Panc1 (cell line): Measurements from ENCODE around the gene TBXT. TPM values are rescaled to one million over a fixed set of nuclear protein-coding genes. Genes with fewer than 3 reads are reported as not detected.

Experiments
- ATAC-seq: fragments of 200-7000 bp; cut with Tn5 transposase; 2 replicates; pipeline ENCODE4 v1.9.1; 2020; ENCODE audit warnings: mild to moderate bottlenecking, moderate library complexity
- BruUV-seq: library from RNA; stranded (reverse); fragments of 400-500 nt; replicated peaks from 2 replicates; lab custom pipeline; 2021; lab: Mats Ljungman, UMichigan
- CTCF ChIA-PET: fragments of 300-600 bp; sonication (Branson Sonifier 250); formaldehyde crosslinking; loops from one replicate; lab custom pipeline; 2022; ENCODE audit warnings: antibody characterized with exemption; lab: Charles Lee
- POLR2A ChIA-PET: fragments of 300-600 bp; sonication (Branson Sonifier 250); formaldehyde crosslinking; loops from one replicate; lab custom pipeline; 2022; ENCODE audit warnings: antibody characterized with exemption; lab: Charles Lee
- DNase-seq: peaks from one replicate; pipeline ENCODE4 v3.0.0-alpha.2; 2010; ENCODE audit warnings: low read depth, low spot score
- H3K27ac ChIP-seq: 2 replicates; pipeline ENCODE4 v1.5.1; 2011; ENCODE audit warnings: mild to moderate bottlenecking, low read length, inconsistent platforms
- H3K27me3 ChIP-seq: fragments of 200-500 bp; sonication (Bioruptor generic); 2 replicates; pipeline ENCODE4 v1.6.0; 2014; ENCODE audit warnings: low read length, inconsistent platforms; ENCODE audit not compliant: control insufficient read depth, insufficient read depth
- H3K36me3 ChIP-seq: fragments of 200-500 bp; sonication (Bioruptor generic); 2 replicates; pipeline ENCODE4 v1.5.1; 2014; ENCODE audit warnings: inconsistent platforms, mild to moderate bottlenecking, low read length, moderate library complexity; ENCODE audit not compliant: control insufficient read depth, insufficient read depth
- H3K4me1 ChIP-seq: 2 replicates; pipeline ENCODE4 v1.5.1; 2011; ENCODE audit warnings: inconsistent platforms, mild to moderate bottlenecking, low read length, moderate library complexity; ENCODE audit not compliant: control insufficient read depth, insufficient read depth
- H3K4me3 ChIP-seq, 2 experiments: 2 replicates each; pipeline ENCODE4 v1.5.1; 2011 to 2012; ENCODE audit warnings: low read depth in 2 of 2, low read length in 2 of 2, mild to moderate bottlenecking in 2 of 2, inconsistent platforms in 1 of 2, moderate library complexity in 1 of 2
- H3K9me3 ChIP-seq: fragments of 200-500 bp; sonication (Bioruptor generic); 2 replicates; pipeline ENCODE4 v1.5.1; 2014; ENCODE audit warnings: low read depth, mild to moderate bottlenecking, inconsistent platforms, low read length, moderate library complexity; ENCODE audit not compliant: control insufficient read depth, insufficient read depth
- CTCF ChIP-seq: fragments of 450-650 bp; IDR thresholded peaks from 2 replicates; pipeline ENCODE4 v1.5.1; 2017; ENCODE audit warnings: mild to moderate bottlenecking
- POLR2AphosphoS5 ChIP-seq: IDR thresholded peaks from 2 replicates; pipeline ENCODE4 v1.6.1; 2012; ENCODE audit warnings: mild to moderate bottlenecking, low read depth, low read length, moderate library complexity
- REST ChIP-seq, 2 experiments: IDR thresholded peaks; 2 replicates each; pipeline ENCODE4 v1.6.1; 2011 to 2012; ENCODE audit warnings: low read depth in 2 of 2, control low read depth in 1 of 2, low read length in 1 of 2, mild to moderate bottlenecking in 1 of 2, moderate library complexity in 1 of 2; ENCODE audit not compliant: insufficient read depth in 1 of 2
- SIN3A ChIP-seq: IDR thresholded peaks from 2 replicates; pipeline ENCODE4 v1.6.1; 2012; ENCODE audit warnings: low read depth, mild to moderate bottlenecking, low read length, moderate library complexity, borderline replicate concordance; ENCODE audit not compliant: insufficient read depth
- TCF7L2 ChIP-seq: IDR thresholded peaks from 2 replicates; pipeline ENCODE4 v1.6.1; 2011; ENCODE audit warnings: mild to moderate bottlenecking, low read depth, low read length, inconsistent platforms
- in situ Hi-C: cut with HindIII; loops from 2 replicates; pipeline ENCODE4 v1.10.0; 2016; ENCODE audit warnings: low sequenced_read_pairs, low pct_unique_long_range_greater_than_20kb
- intact Hi-C: fragments of 100-400 bp; cut with micrococcal nuclease; formaldehyde crosslinking; loops from one replicate; pipeline ENCODE4 v1.10.0; 2022; ENCODE audit not compliant: unreplicated experiment
- total RNA-seq: library from RNA; stranded (reverse); gene quantifications from one replicate; pipeline ENCODE4 v1.2.1, GENCODE V29; 2021; ENCODE audit not compliant: unreplicated experiment

TBXT gene
- total RNA-seq, 1 experiment from 2014 or later: not detected

GRCh38 chr6:166192136-166192535 is 24.5 kb upstream of the TBXT start:
- no TSS peak for BruUV-seq
- no peak for TF ChIP-seq CTCF
- intact Hi-C loops: no loop called here
- Histone ChIP-seq H3K4me3 (no peak overlapping the region), H3K4me1 (no peaks in the 10 kb centered on the region), H3K27ac (no peak overlapping the region), H3K27me3 (no peaks in the 10 kb centered on the region), H3K36me3 (no peaks in the 10 kb centered on the region), H3K9me3 (no peaks in the 10 kb centered on the region)
- CTCF ChIA-PET: no interaction called here
- POLR2A ChIA-PET: no interaction called here
- no peak for DNase-seq
- no peak for ATAC-seq
- in situ Hi-C loops: no loop called here

GRCh38 chr6:166179704-166180103 is 12.1 kb upstream of the TBXT start:
- no TSS peak for BruUV-seq
- Histone ChIP-seq H3K27me3 (no peaks in the 10 kb centered on the region), H3K9me3 (no peaks in the 10 kb centered on the region), H3K27ac (no peak overlapping the region), H3K4me1 (no peaks in the 10 kb centered on the region), H3K4me3 (no peak overlapping the region), H3K36me3 (no peaks in the 10 kb centered on the region)
- in situ Hi-C loops: no loop called here
- intact Hi-C loops: no loop called here
- ChIA-PET CTCF (no interaction called here), POLR2A (no interaction called here)
- DNase-seq: no peak
- TF ChIP-seq TCF7L2 (no peak), SIN3A (no peak), POLR2AphosphoS5 (no peak), CTCF (no peak), REST (IDR thresholded peaks at IDR 0.05; ENCODE audit: insufficient read depth in 1 of 2, low read depth in 2 of 2, low read length in 1 of 2) (no peak)
- ATAC-seq: no peak
